OCI-LY7 (cell line): Measurements from ENCODE around the gene NAALADL2. TPM values are rescaled to one million over a fixed set of nuclear protein-coding genes. Genes with fewer than 3 reads are reported as not detected.

Source experiments
- BruUV-seq: library from RNA; stranded (reverse); fragments of 400-500 nt; replicated peaks from 2 replicates; lab custom pipeline; 2021; lab: Mats Ljungman, UMichigan
- CTCF ChIA-PET: fragments of 300-600 bp; sonication (Branson Sonifier 250); formaldehyde crosslinking; loops from one replicate; lab custom pipeline; 2022; ENCODE audit warnings: antibody characterized with exemption; ENCODE audit not compliant: unreplicated experiment; lab: Charles Lee
- POLR2A ChIA-PET: fragments of 300-600 bp; sonication (Branson Sonifier 250); formaldehyde crosslinking; loops from one replicate; lab custom pipeline; 2022; ENCODE audit warnings: antibody characterized with exemption; lab: Charles Lee
- DNase-seq: peaks from one replicate; pipeline ENCODE4 v3.0.0-alpha.2; 2015; ENCODE audit warnings: low spot score
- H2AFZ ChIP-seq: fragments of 200-600 bp; sonication (generic), shearing (Covaris generic); 2 replicates; pipeline ENCODE4 v1.6.1; 2014; ENCODE audit warnings: mild to moderate bottlenecking, antibody characterized with exemption, low read length, moderate library complexity
- H3K27ac ChIP-seq: fragments of 200-600 bp; sonication (generic); 2 replicates; pipeline ENCODE4 v1.5.1; 2014; ENCODE audit warnings: mixed run types, low read depth, mild to moderate bottlenecking, moderate library complexity, low read length, inconsistent platforms; ENCODE audit not compliant: poor library complexity, severe bottlenecking
- H3K36me3 ChIP-seq: fragments of 200-600 bp; sonication (generic); 2 replicates; pipeline ENCODE4 v1.6.1; 2014; ENCODE audit warnings: mild to moderate bottlenecking, antibody characterized with exemption, low read length, moderate library complexity, mixed read lengths; ENCODE audit not compliant: insufficient read depth
- H3K4me1 ChIP-seq: fragments of 200-600 bp; sonication (generic); 2 replicates; pipeline ENCODE4 v1.5.1; 2014; ENCODE audit warnings: mild to moderate bottlenecking, low read length; ENCODE audit not compliant: insufficient read depth, poor library complexity, severe bottlenecking
- H3K4me2 ChIP-seq: fragments of 200-600 bp; sonication (generic); 2 replicates; pipeline ENCODE4 v1.6.1; 2014; ENCODE audit warnings: mild to moderate bottlenecking, low read length
- H3K4me3 ChIP-seq: fragments of 200-600 bp; sonication (generic); 2 replicates; pipeline ENCODE4 v1.5.1; 2014; ENCODE audit warnings: mild to moderate bottlenecking, low read depth, low read length; ENCODE audit not compliant: poor library complexity, severe bottlenecking
- H3K79me2 ChIP-seq: fragments of 200-600 bp; sonication (generic); 2 replicates; pipeline ENCODE4 v1.6.1; 2016; ENCODE audit warnings: low read depth, mild to moderate bottlenecking, low read length, moderate library complexity, mixed read lengths; ENCODE audit not compliant: insufficient read depth
- H3K9me2 ChIP-seq: fragments of 200-600 bp; sonication (generic); 2 replicates; pipeline ENCODE4 v1.6.1; 2016; ENCODE audit warnings: mild to moderate bottlenecking, low read length, mixed read lengths; ENCODE audit not compliant: insufficient read depth
- H3K9me3 ChIP-seq: fragments of 200-600 bp; sonication (generic); 2 replicates; pipeline ENCODE4 v1.6.1; 2014; ENCODE audit warnings: mild to moderate bottlenecking, mixed run types, low read length, mixed read lengths
- H4K20me1 ChIP-seq: fragments of 200-600 bp; sonication (generic); 2 replicates; pipeline ENCODE4 v1.6.1; 2014; ENCODE audit warnings: mild to moderate bottlenecking, antibody characterized with exemption, low read length, moderate library complexity, mixed read lengths; ENCODE audit not compliant: insufficient read depth
- EZH2phosphoT487 ChIP-seq: fragments of 200-600 bp; sonication (generic); IDR thresholded peaks from 2 replicates; pipeline ENCODE4 v1.6.1; 2018; ENCODE audit warnings: low read depth, borderline replicate concordance, mild to moderate bottlenecking, mixed run types, antibody characterized with exemption, low read length, moderate library complexity, mixed read lengths
- intact Hi-C: fragments of 100-400 bp; cut with micrococcal nuclease; formaldehyde crosslinking; loops from one replicate; pipeline ENCODE4 v1.10.0; 2022; ENCODE audit not compliant: unreplicated experiment
- total RNA-seq, 2 experiments: library from RNA; depleted of rRNA in 1 of 2; stranded (reverse); fragments of >200 nt in 1 of 2; shearing (Covaris generic) in 1 of 2; gene quantifications; 2 replicates each; pipeline ENCODE4 v1.2.3, GENCODE V29; 2014 to 2022
- TF ChIP-seq, protein P1 (sequence below): fragments of 200-600 bp; sonication (generic); conservative IDR thresholded peaks from 2 replicates; pipeline ENCODE4 v1.5.1; 2014; ENCODE audit warnings: mild to moderate bottlenecking, antibody characterized with exemption, low read length, moderate library complexity, mixed read lengths

Gene NAALADL2
- total RNA-seq, 2 experiments from 2014 or later: 0.25 to 0.70 TPM

DNA sequence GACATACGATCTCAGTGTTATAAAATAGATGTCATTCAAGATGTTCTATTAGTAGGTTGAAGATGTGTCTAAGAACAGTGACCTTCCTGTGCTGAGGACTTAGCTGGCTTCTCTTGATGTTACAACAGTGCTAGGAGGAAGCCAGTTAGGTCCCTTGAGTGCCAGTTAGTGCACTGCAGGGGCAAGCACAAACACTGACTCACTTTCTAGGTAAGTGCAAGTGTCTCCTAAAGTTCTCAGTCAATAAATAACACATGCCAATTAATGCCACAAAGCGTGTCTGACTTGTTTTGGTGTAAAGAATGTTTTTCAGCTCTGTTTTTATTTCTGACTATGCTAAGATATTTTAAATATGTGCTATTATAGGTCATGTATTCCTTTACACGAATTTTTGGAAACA is 211.8 kb downstream of the NAALADL2 start:
- H3K79me2 ChIP-seq: no peaks in the 10 kb centered on the region
- H4K20me1 ChIP-seq: no peaks in the 10 kb centered on the region
- H3K9me2 ChIP-seq: no peaks in the 10 kb centered on the region
- ChIA-PET CTCF (no interaction called here), POLR2A (no interaction called here)
- no peaks in the 10 kb centered on the region for H3K36me3 ChIP-seq
- H2AFZ ChIP-seq: no peak overlapping the region
- no peak overlapping the region for H3K4me2 ChIP-seq
- no peak for DNase-seq
- BruUV-seq: no TSS peak
- intact Hi-C loops: no loop called here
- H3K9me3 ChIP-seq: no peaks in the 10 kb centered on the region
- TF ChIP-seq, protein P1, sequence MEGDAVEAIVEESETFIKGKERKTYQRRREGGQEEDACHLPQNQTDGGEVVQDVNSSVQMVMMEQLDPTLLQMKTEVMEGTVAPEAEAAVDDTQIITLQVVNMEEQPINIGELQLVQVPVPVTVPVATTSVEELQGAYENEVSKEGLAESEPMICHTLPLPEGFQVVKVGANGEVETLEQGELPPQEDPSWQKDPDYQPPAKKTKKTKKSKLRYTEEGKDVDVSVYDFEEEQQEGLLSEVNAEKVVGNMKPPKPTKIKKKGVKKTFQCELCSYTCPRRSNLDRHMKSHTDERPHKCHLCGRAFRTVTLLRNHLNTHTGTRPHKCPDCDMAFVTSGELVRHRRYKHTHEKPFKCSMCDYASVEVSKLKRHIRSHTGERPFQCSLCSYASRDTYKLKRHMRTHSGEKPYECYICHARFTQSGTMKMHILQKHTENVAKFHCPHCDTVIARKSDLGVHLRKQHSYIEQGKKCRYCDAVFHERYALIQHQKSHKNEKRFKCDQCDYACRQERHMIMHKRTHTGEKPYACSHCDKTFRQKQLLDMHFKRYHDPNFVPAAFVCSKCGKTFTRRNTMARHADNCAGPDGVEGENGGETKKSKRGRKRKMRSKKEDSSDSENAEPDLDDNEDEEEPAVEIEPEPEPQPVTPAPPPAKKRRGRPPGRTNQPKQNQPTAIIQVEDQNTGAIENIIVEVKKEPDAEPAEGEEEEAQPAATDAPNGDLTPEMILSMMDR: no peak
- no peak for TF ChIP-seq EZH2phosphoT487
- H3K4me3 ChIP-seq: no peak overlapping the region
- no peak overlapping the region for H3K27ac ChIP-seq
- no peaks in the 10 kb centered on the region for H3K4me1 ChIP-seq

DNA sequence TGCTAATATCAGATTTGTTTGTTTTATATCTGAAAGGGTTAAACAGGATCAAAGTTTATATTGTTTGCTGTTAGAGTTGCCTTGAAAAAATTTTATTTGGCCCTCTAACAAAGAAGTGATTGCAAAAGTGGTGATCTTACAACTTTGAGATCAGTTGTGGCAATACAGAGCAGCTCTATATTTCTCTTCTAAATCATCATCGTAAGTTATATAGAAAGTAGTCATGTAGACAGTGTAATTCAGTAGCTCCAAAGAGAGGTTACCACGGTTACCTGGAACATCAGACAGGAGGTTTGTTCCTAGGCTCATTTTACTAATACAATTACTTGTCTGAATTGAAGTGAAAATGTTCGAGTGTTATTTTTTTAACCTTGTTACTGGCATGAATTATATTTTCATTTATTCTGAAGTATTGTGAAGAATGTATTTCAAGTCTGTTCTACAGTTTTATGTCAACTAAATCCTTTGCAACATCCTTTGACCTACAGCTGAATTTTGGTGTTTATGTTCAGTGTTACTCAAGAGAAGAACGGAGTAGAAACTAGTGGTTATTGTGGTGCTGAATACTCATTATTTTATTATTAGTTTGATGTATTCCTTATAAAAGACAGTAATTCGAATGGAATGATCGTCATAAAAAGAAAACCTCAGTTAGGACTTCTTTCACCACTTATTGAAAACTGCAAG is 214.2 kb downstream of the NAALADL2 start:
- no peaks in the 10 kb centered on the region for H4K20me1 ChIP-seq
- no peaks in the 10 kb centered on the region for H3K9me2 ChIP-seq
- no peak overlapping the region for H2AFZ ChIP-seq
- CTCF ChIA-PET: no interaction called here
- intact Hi-C loops: no loop called here
- H3K79me2 ChIP-seq: no peaks in the 10 kb centered on the region
- TF ChIP-seq, protein P1: no peak
- TF ChIP-seq EZH2phosphoT487: no peak
- H3K27ac ChIP-seq: no peak overlapping the region
- BruUV-seq: no TSS peak
- POLR2A ChIA-PET: interaction anchor here (0.6 kb wide), 2 partner anchors 53 to 485 kb away, joined by 4 read pairs; no protein-coding TSS in a partner anchor
- H3K4me3 ChIP-seq: no peak overlapping the region
- H3K4me2 ChIP-seq: no peak overlapping the region
- H3K4me1 ChIP-seq: no peaks in the 10 kb centered on the region
- H3K36me3 ChIP-seq: no peaks in the 10 kb centered on the region
- no peak for DNase-seq
- no peaks in the 10 kb centered on the region for H3K9me3 ChIP-seq

DNA sequence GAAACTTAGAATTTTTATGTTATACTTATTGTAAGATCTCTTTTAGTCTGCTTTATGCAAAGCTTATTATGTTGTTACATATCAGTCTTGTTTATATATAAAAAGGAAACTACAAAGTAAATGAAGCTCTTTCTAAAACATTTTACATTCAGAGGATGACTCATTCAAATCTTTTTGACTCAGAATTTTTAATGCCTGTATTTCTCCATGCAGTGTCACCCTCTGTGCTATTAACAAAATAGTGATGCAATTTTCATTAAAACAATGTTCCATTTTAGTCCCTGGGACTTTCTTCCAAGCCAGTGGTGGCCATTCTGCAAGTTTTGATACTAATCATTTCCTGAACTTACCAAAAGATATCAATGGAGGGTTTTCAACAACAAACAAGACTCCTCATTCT is 216.1 kb downstream of the NAALADL2 start:
- DNase-seq: no peak
- H3K9me3 ChIP-seq: no peaks in the 10 kb centered on the region
- H3K79me2 ChIP-seq: no peaks in the 10 kb centered on the region
- H3K4me1 ChIP-seq: no peaks in the 10 kb centered on the region
- no peak overlapping the region for H3K4me3 ChIP-seq
- ChIA-PET POLR2A (no interaction called here), CTCF (no interaction called here)
- H3K4me2 ChIP-seq: no peak overlapping the region
- no TSS peak for BruUV-seq
- no peak overlapping the region for H3K27ac ChIP-seq
- H4K20me1 ChIP-seq: no peaks in the 10 kb centered on the region
- no peaks in the 10 kb centered on the region for H3K9me2 ChIP-seq
- TF ChIP-seq EZH2phosphoT487: no peak
- TF ChIP-seq, protein P1: no peak
- intact Hi-C loops: no loop called here
- no peaks in the 10 kb centered on the region for H3K36me3 ChIP-seq
- no peak overlapping the region for H2AFZ ChIP-seq
